PC-9 (cell line): ENCODE measurements around the gene C1GALT1C1. TPM values are rescaled to one million over a fixed set of nuclear protein-coding genes. Genes with fewer than 3 reads are reported as not detected.

Experiments
- Bru-seq: library from RNA; stranded (reverse); fragments of 400-500 nt; gene quantifications from one replicate; lab custom pipeline; 2021; lab: Mats Ljungman, UMichigan
- BruChase-seq, 2 experiments: library from RNA; stranded (reverse); fragments of 400-500 nt; gene quantifications; one replicate each; lab custom pipeline; 2021; lab: Mats Ljungman, UMichigan
- BruUV-seq: library from RNA; stranded (reverse); fragments of 400-500 nt; replicated peaks from 2 replicates; lab custom pipeline; 2021; lab: Mats Ljungman, UMichigan
- CTCF ChIA-PET: fragments of 300-600 bp; sonication (Branson Sonifier 250); formaldehyde crosslinking; loops from one replicate; lab custom pipeline; 2022; ENCODE audit warnings: antibody characterized with exemption; lab: Charles Lee
- POLR2A ChIA-PET: fragments of 300-600 bp; sonication (Branson Sonifier 250); formaldehyde crosslinking; loops from one replicate; lab custom pipeline; 2022; ENCODE audit warnings: antibody characterized with exemption; ENCODE audit not compliant: unreplicated experiment; lab: Charles Lee
- DNase-seq, 2 experiments: peaks; one replicate each; pipeline versions ENCODE4 v3.0.0 to v3.0.0-alpha.2; 2015 to 2022; ENCODE audit warnings: mixed read lengths in 1 of 2
- H2AFZ ChIP-seq: fragments of 200-600 bp; sonication (generic); 2 replicates; pipeline ENCODE4 v1.8.1; 2017; ENCODE audit warnings: antibody characterized with exemption
- H3F3A ChIP-seq: fragments of 200-600 bp; sonication (generic); 2 replicates; pipeline ENCODE4 v1.8.1; 2017; ENCODE audit warnings: antibody characterized with exemption, mild to moderate bottlenecking, low read depth; ENCODE audit not compliant: insufficient read depth
- H3K27ac ChIP-seq: fragments of 200-600 bp; sonication (generic); 2 replicates; pipeline ENCODE4 v1.6.1; 2016; ENCODE audit warnings: mixed run types
- H3K27me3 ChIP-seq: fragments of 200-600 bp; sonication (generic); 2 replicates; pipeline ENCODE4 v1.6.1; 2016; ENCODE audit warnings: low read depth, mixed run types; ENCODE audit not compliant: insufficient read depth
- H3K36me3 ChIP-seq: fragments of 200-600 bp; sonication (generic); 2 replicates; pipeline ENCODE4 v1.6.1; 2016; ENCODE audit warnings: low read depth, mixed run types
- H3K4me1 ChIP-seq: fragments of 200-600 bp; sonication (generic); replicated peaks from 2 replicates; pipeline ENCODE4 v1.6.1; 2016; ENCODE audit warnings: mixed run types; ENCODE audit not compliant: insufficient read depth
- H3K4me2 ChIP-seq: fragments of 200-600 bp; sonication (generic); 2 replicates; pipeline ENCODE4 v1.6.1; 2017; ENCODE audit warnings: mixed run types
- H3K4me3 ChIP-seq: fragments of 200-600 bp; sonication (generic); 2 replicates; pipeline ENCODE4 v1.6.1; 2016; ENCODE audit warnings: mixed run types
- H3K79me2 ChIP-seq: fragments of 200-600 bp; sonication (generic); 2 replicates; pipeline ENCODE4 v1.6.1; 2017; ENCODE audit warnings: low read depth, mixed run types
- H3K9me2 ChIP-seq: fragments of 200-600 bp; sonication (generic); 2 replicates; pipeline ENCODE4 v1.8.1; 2017; ENCODE audit warnings: mild to moderate bottlenecking; ENCODE audit not compliant: insufficient read depth
- H3K9me3 ChIP-seq: fragments of 200-600 bp; sonication (generic); 2 replicates; pipeline ENCODE4 v1.8.1; 2016; ENCODE audit warnings: low read depth; ENCODE audit not compliant: insufficient read depth
- H4K20me1 ChIP-seq: fragments of 200-600 bp; sonication (generic); 2 replicates; pipeline ENCODE4 v1.8.1; 2017; ENCODE audit not compliant: insufficient read depth
- EZH2 ChIP-seq: fragments of 200-600 bp; sonication (generic); IDR thresholded peaks from 2 replicates; pipeline ENCODE4 v1.8.0; 2017; ENCODE audit warnings: antibody characterized with exemption, low read depth
- intact Hi-C: fragments of 100-400 bp; cut with micrococcal nuclease; formaldehyde crosslinking; loops from one replicate; pipeline ENCODE4 v1.10.0; 2022; ENCODE audit not compliant: unreplicated experiment
- long read RNA-seq: library from polyadenylated mRNA; stranded (forward); transcript quantifications from one replicate; pipeline ENCODE4 v2.0.0, GENCODE V29; 2022
- total RNA-seq: library from RNA; stranded (reverse); gene quantifications from 2 replicates; pipeline ENCODE4 v1.2.3, GENCODE V29; 2021
- TF ChIP-seq, protein P1 (sequence below): fragments of 200-600 bp; sonication (generic); conservative IDR thresholded peaks from 2 replicates; pipeline ENCODE4 v1.6.1; 2017; ENCODE audit warnings: mixed run types, antibody characterized with exemption, mild to moderate bottlenecking, moderate library complexity

C1GALT1C1 gene
- total RNA-seq (32.7 and 38.4 TPM in 2 replicates), Bru-seq, nascent RNA (percentile 81 among the genes with signal in this experiment), BruChase-seq, experiment 1, labeled RNA remaining after a 2-hour chase (percentile 85 among the genes with signal in this experiment), BruChase-seq, experiment 2, labeled RNA remaining after a 6-hour chase (percentile 95 among the genes with signal in this experiment)
- long read RNA-seq, transcript C1GALT1C1-201 (2 exons, 1,613 nt): major isoform, 125 of 130 reads
- long read RNA-seq, partial matches to known transcripts: 4 of 130 reads
- long read RNA-seq, other reads (novel, unspliced or antisense): 1 of 130 reads

DNA sequence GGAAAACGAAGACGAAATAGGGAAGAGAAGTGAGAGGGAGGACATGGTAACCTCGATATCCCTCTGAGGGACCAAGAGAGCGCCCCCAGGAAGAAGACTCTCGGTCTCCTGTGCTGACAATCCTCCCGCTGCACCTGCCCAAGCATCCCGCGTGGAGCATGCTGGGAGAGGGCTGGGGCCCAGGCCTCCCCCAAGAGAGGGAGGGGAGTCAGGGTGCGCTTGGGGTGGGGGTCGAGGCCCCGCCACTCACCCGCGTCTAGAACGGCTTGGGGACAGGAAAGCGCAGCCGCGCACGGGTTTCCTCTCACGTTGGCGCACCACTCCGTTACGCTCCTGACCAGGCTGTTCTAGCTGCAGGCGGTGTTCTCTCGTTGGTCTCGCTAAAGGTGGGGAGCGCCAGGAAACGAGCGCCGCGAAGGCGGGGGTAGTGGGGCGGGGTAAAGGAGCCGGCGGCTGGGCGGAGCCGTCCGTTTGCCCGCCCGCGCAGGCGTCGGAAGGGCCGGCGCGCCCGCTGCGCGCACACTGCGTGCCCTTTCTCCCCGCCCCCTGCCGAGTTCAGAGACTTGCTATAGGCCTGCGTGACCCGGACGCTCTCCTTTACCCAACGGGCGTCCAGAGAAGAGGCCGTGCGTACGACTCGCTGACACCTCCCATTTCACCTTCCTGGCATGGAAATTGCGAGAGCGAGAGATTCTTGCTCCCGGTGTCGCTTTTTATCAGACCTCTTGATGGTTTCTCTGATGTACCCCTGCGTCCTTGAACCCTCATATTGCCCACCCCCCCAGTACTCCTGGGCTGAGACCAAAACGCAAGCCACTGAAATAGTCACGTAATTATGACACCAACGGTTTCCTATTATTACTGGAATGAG, at the start of gene C1GALT1C1:
C1GALT1C1 (minus strand) TSS at position 388 of the 871 bp plus-strand sequence. CDS start 2,888 bp downstream, outside the sequence.
- H3K79me2 ChIP-seq: peaks cover 46% of the 10 kb centered on the region
- no peaks in the 10 kb centered on the region for H3K9me2 ChIP-seq
- intact Hi-C loops: loop anchor here (1.0 to 5.0 kb wide), 4 partner anchors 32 to 141 kb away; no protein-coding TSS in a partner anchor
- peak within 1 kb of the TSS; percentile 83 for H2AFZ ChIP-seq
- DNase-seq: peak; percentile 92 to 98
- peak within 1 kb of the TSS; percentile 77 for H3K4me3 ChIP-seq
- H3K4me2 ChIP-seq: peak within 1 kb of the TSS; percentile 82
- no TSS peak for BruUV-seq
- no peaks in the 10 kb centered on the region for H4K20me1 ChIP-seq
- H3K36me3 ChIP-seq: peaks cover 16% of the 10 kb centered on the region
- peaks cover 12% of the 10 kb centered on the region; the same call in 1 of the 2 replicates for H3F3A ChIP-seq
- H3K4me1 ChIP-seq: peaks cover 23% of the 10 kb centered on the region
- TF ChIP-seq, protein P1, sequence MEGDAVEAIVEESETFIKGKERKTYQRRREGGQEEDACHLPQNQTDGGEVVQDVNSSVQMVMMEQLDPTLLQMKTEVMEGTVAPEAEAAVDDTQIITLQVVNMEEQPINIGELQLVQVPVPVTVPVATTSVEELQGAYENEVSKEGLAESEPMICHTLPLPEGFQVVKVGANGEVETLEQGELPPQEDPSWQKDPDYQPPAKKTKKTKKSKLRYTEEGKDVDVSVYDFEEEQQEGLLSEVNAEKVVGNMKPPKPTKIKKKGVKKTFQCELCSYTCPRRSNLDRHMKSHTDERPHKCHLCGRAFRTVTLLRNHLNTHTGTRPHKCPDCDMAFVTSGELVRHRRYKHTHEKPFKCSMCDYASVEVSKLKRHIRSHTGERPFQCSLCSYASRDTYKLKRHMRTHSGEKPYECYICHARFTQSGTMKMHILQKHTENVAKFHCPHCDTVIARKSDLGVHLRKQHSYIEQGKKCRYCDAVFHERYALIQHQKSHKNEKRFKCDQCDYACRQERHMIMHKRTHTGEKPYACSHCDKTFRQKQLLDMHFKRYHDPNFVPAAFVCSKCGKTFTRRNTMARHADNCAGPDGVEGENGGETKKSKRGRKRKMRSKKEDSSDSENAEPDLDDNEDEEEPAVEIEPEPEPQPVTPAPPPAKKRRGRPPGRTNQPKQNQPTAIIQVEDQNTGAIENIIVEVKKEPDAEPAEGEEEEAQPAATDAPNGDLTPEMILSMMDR: no peak
- no peak for TF ChIP-seq EZH2
- POLR2A ChIA-PET: no interaction called here
- no peaks in the 10 kb centered on the region for H3K27me3 ChIP-seq
- CTCF ChIA-PET: no interaction called here
- no peaks in the 10 kb centered on the region for H3K9me3 ChIP-seq
- peak within 1 kb of the TSS; percentile 87 for H3K27ac ChIP-seq

DNA sequence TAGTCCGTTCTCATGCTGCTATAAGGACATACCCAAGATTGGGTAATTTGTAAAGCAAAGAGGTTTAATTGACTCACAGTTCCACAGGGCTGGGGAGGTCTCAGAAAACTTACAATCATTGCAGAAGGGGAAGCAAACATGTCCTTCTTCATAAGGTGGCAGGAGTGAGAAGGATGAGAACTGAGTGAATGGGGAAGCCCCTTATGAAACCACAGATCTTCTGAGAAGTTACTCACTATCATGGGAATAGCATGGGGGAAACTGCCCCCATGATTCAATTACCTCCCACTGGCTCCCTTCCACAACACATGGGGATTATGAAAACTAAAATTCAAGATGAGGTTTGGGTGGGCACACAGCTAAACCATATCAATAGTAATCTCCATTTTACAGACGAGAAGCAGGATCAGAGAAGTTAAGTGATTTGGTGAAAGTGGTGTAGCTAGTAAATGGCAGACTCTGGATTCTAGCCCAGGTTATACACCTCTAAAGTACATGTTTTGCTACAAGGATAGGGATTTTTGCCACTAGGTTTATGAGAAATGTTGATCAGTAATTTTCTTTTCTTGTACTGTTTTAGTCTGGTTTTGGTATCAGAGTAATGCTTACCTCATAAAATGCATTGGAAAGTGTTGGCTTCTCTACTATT, 47.3 kb upstream of the C1GALT1C1 start:
- Histone ChIP-seq H3K9me2 (no peaks in the 10 kb centered on the region), H3K36me3 (no peaks in the 10 kb centered on the region), H3K79me2 (no peaks in the 10 kb centered on the region), H3F3A (peaks cover 2% of the 10 kb centered on the region; the same call in 1 of the 2 replicates), H3K4me2 (no peak overlapping the region), H3K4me3 (no peak overlapping the region), H3K4me1 (peaks cover 15% of the 10 kb centered on the region), H4K20me1 (no peaks in the 10 kb centered on the region), H3K27me3 (no peaks in the 10 kb centered on the region), H2AFZ (no peak overlapping the region), H3K27ac (no peak overlapping the region), H3K9me3 (peaks cover 7% of the 10 kb centered on the region; the same call in 1 of the 2 replicates)
- ChIA-PET POLR2A (interaction anchor here (0.6 kb wide), 1 partner anchor 36 kb away, joined by 3 read pairs; no protein-coding TSS in a partner anchor), CTCF (no interaction called here)
- no peak for DNase-seq
- no TSS peak for BruUV-seq
- TF ChIP-seq, protein P1: no peak
- no peak for TF ChIP-seq EZH2
- intact Hi-C loops: no loop called here
